Dermis lymphatic vessel endothelial cell (primary cell): ENCODE results near the gene ESRRA. TPM values are rescaled to one million over a fixed set of nuclear protein-coding genes. Genes with fewer than 3 reads are reported as not detected.

ENCODE experiments used
- total RNA-seq: library from RNA; depleted of rRNA; stranded (reverse); fragments of >200 nt; gene quantifications from 2 replicates; pipeline ENCODE4 v1.2.1, GENCODE V29; 2014

ESRRA gene
- total RNA-seq = 42.8 and 56.0 TPM in 2 replicates

DNA sequence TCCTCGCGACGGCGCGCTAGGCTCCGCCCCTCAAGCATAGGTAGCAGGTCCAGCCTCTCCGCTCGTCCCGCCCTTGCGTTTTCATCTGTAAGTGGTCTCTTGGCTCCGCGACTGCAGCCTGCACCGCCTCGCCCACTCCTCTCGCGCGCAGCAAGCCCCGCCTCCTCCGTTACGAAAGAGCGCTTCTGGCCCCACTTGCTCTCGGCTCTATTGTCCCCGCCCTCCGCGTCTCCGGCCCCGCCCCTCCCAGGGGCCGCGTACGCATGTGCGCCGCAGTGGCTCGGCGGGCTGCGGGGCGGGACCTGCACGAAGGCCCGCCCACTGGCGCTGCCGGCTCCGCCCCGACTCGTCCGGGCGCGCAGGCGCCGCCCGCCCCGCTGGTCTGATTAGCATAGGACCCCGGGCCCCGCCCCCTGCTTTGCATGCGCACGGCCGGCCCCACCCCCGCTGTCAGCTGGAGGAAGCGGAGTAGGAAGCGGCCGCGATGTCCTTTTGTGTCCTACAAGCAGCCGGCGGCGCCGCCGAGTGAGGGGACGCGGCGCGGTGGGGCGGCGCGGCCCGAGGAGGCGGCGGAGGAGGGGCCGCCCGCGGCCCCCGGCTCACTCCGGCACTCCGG, at the start of gene ESRRA:
Gene ESRRA (plus strand): TSS at position 450 of the 616 bp plus-strand sequence. CDS start 1,656 bp downstream, outside the sequence.

DNA sequence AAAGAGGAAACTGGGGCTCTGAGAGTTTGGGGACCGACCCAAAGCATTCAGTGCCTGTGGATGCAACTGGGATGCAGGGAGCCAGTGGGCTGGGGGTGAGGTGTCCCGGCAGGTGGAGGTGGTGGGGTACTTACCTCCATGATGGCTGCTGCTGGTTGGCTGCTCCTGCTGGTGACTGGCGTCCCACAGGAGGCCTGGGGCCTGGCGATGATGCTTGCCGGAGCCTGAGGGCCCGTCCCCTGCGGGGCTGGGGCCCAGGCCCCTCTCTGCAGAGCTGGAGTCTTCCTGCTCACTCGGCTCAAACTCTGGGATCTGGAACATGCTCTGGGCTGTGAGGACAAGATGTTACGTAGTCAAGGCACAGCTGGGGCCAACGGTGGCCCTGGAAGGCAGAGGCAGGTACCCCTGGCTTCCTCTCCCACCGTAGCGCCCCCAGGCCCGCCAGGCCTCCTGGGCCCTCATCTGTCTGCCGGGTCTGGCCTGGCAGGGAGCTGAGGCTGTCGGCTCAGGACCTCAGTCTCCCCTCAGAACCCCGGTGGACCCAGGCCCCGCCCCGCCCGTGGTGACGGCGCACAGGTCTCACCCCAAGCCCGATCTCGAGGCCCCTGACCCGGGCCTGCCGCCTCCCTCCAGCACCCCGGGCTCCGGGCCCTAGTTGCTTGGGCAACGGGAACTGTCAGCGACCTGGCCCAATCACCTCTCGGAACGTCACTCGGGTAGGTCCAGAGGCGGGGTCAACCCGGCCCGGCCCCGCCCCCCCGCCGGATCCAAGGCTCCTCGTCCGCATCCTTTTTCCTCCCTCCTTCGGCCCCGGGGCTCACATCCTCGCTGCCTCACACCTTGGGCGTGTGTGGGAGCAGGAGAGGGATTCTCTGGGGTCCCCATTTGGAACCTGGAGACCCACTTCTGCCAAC, 21.0 kb upstream of the ESRRA start, which contains the start of gene BAD:
Gene BAD (minus strand): TSS at position 618 of the 914 bp plus-strand sequence. CDS start 297 bp downstream, at position 321.

GRCh38 chr11:64284962-64285884, 20.1 kb upstream of the ESRRA start, which contains the start of gene GPR137:
TSS of gene GPR137 (plus strand) at chr11:64285848. CDS start at chr11:64286525, 677 bp downstream.

DNA sequence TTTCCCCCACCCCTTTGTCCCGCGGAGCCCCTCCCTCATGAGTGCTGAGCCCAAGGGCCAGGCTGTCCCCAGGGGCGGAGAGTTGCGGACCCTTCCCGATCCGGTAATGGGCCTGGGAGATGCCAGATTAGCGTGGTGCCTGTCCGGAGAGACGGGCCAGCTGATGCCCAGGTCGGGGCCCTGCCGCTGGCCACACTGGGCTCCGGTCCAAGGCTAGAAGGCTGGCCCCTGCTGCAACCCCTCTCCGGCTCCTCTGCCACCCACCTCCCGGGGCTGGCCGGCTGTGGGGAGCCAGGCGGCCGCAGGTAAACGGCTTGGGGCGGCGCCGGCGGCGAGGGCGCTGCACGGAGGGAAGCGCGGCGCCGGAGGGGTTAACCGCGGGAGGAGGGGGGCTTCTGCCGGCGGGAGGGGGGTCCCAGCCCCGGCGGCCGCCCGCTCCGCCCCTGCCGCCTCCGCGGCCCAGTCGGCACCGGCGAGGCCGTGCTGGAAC, 14.0 kb upstream of the ESRRA start, which contains the start of gene KCNK4:
Gene KCNK4 (plus strand): TSS at position 41 of the 490 bp plus-strand sequence. CDS start 1,717 bp downstream, outside the sequence.

GRCh38 chr11:64299847-64300648, 5.3 kb upstream of the ESRRA start, which contains the start of gene CATSPERZ:
TSS of gene CATSPERZ (plus strand) at chr11:64300358. CDS start at chr11:64300411, 53 bp downstream.

GRCh38 chr11:64317325-64317960, 12.1 kb downstream of the ESRRA start, which contains the start of gene TRMT112:
TSS of gene TRMT112 (minus strand) at chr11:64317559. CDS start at chr11:64317526, 33 bp downstream.

GRCh38 chr11:64317961-64318765, 12.8 kb downstream of the ESRRA start, which contains the start of gene PRDX5:
TSS of gene PRDX5 (plus strand) at chr11:64318121. CDS start at chr11:64318216, 95 bp downstream.

DNA sequence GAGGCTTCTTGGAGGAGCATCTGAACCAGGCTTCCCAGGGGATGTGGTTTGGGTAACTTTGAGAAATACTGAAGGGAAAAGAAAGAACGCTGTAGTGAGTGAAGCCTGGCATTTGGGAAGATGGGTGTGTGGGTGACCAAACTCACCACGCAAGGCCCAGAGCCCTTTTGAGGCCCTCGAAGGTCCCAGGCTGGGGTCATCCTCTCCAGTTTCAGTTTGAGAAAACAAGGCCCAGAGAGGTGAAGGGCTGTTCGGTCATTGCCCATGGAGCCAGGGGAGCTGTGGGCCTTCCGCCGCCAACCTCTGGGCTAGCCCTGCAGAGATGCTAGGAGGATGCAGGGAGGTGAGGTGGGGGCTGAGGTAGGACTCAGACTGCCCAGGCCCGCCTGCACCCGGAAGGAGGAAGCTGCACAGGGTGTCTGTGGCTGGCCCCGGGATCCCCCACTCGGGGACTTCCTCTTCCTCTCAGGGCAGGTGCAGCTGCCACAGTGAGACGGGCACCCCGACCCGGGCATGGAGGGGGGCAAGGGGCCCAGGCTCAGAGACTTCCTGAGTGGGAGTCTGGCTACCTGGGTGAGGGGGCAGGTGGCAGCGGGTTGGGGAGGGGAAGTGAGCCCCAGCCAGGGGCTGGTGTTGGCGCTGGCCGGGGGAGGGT, 34.6 kb downstream of the ESRRA start, which contains the start of gene CCDC88B:
Gene CCDC88B (plus strand): TSS at position 451 of the 655 bp plus-strand sequence. CDS start 63 bp downstream, at position 514.

DNA sequence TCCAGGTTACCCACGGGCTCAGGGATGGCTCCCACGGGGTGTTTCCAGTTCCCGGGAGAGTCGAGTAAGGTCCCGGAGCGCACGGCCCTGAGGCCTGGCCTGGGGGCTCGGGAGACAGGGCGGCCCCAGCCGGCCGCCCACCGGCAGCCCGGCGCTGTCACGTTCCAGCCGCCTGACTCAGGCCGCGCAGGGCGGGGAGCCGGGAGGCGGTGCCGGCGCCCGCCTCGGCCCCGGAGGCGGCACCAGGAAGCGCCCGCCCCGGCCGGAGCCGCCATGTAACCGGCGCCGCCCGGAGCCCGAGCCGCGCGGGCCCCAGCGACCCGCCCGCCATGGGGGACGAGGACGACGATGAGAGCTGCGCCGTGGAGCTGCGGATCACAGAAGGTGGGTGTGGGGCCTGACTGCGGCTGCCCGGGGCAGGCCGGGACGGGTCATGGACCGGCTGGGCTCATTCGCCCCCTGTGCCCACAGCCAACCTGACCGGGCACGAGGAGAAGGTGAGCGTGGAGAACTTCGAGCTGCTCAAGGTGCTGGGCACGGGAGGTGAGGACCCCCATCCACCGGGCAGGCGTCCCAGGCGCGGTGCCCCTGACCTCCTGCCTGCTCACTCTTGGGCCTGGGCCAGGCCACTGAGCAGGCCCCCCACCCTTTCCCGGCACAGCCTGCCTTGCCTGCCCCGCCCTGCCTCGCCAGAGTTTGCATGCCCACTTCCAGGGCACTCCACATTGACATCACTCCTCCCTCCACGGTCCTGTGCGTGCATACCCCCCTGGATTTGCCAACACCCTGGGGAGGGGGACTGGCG, 53.8 kb downstream of the ESRRA start, which contains the start of gene RPS6KA4:
Gene RPS6KA4 (plus strand): TSS at position 256 of the 805 bp plus-strand sequence. CDS start 74 bp downstream, at position 330.

Other genes with a start within 250 kb of the ESRRA start
- gene MACROD1, start 139.4 kb upstream of the ESRRA start, total RNA-seq = 19.3 and 22.3 TPM in 2 replicates
- gene STIP1, start 119.4 kb upstream of the ESRRA start, total RNA-seq = 112 and 116 TPM in 2 replicates
- 7.2 and 9.3 TPM in 2 replicates for gene FERMT3, start 98.8 kb upstream of the ESRRA start, total RNA-seq
- gene TRPT1, start 79.3 kb upstream of the ESRRA start, total RNA-seq = 19.5 and 25.5 TPM in 2 replicates
- 27.1 and 40.1 TPM in 2 replicates for gene NUDT22, start 79.2 kb upstream of the ESRRA start, total RNA-seq
- gene DNAJC4, start 75.0 kb upstream of the ESRRA start, total RNA-seq = 13.8 and 14.1 TPM in 2 replicates
- gene VEGFB, start 70.9 kb upstream of the ESRRA start, total RNA-seq = 13.7 and 19.8 TPM in 2 replicates
- 71.8 and 72.9 TPM in 2 replicates for gene FKBP2, start 64.4 kb upstream of the ESRRA start, total RNA-seq
- 89.6 and 110 TPM in 2 replicates for gene PPP1R14B, start 58.6 kb upstream of the ESRRA start, total RNA-seq
- 14.6 and 15.3 TPM in 2 replicates for gene PLCB3, start 54.0 kb upstream of the ESRRA start, total RNA-seq
- gene BAD, start 20.9 kb upstream of the ESRRA start, total RNA-seq = 46.2 and 69.0 TPM in 2 replicates
- gene GPR137, start 19.7 kb upstream of the ESRRA start, total RNA-seq = 6.0 and 7.7 TPM in 2 replicates
- gene KCNK4, start 14.2 kb upstream of the ESRRA start, total RNA-seq = not detected in 2 replicates
- 0.11 TPM in 1 of 2 replicates, not detected in the other for gene CATSPERZ, start 5.2 kb upstream of the ESRRA start, total RNA-seq
- 231 and 235 TPM in 2 replicates for gene TRMT112, start 12.0 kb downstream of the ESRRA start, total RNA-seq
- 194 and 276 TPM in 2 replicates for gene PRDX5, start 12.6 kb downstream of the ESRRA start, total RNA-seq
- 1.0 and 1.5 TPM in 2 replicates for gene CCDC88B, start 34.7 kb downstream of the ESRRA start, total RNA-seq
- 25.1 and 26.0 TPM in 2 replicates for gene RPS6KA4, start 53.6 kb downstream of the ESRRA start, total RNA-seq